ENCODE data around the gene PALM. TPM values are rescaled to one million over a fixed set of nuclear protein-coding genes. Genes with fewer than 3 reads are reported as not detected.

PALM gene
- total and polyA plus RNA-seq, 9 of the 15 experiments (the other 6 are each of a cell fraction or from before 2014, with no cell fraction given) = 0.04 to 6.6 (median 1.7) TPM

GRCh38 chr19:662962-663681 is 45.6 kb upstream of the PALM start, which contains the start of gene RNF126 (continued):
- TF ChIP-seq HIVEP1 (CRISPR knock-in tag; IDR thresholded peaks at IDR 0.05) = no peak
- TF ChIP-seq RBM14 (IDR thresholded peaks at IDR 0.05; ENCODE audit: borderline replicate concordance, insufficient read depth, low read depth, low read length) = no peak
- TF ChIP-seq HDGF (IDR thresholded peaks at IDR 0.05) = no peak
- TF ChIP-seq GABPA (tag; conservative IDR thresholded peaks at IDR 0.05; ENCODE audit: low read depth) = peak; percentile 89
- TF ChIP-seq AFF4 (CRISPR knock-in tag; IDR thresholded peaks at IDR 0.05) = no peak
- peak in 1 of 2 experiments; percentile 35; a peak in 1 of 3 replicates for TF ChIP-seq CBX3 (IDR thresholded peaks at IDR 0.05; ENCODE audit: borderline replicate concordance in 1 of 2, low read length in 2 of 2)
- TF ChIP-seq ZNF24 (IDR thresholded peaks at IDR 0.05) = peak; percentile 52; the same call in 1 of the 2 replicates
- TF ChIP-seq ATF4 (CRISPR knock-in tag; IDR thresholded peaks at IDR 0.05) = no peak
- TF ChIP-seq HNRNPH1 (optimal IDR thresholded peaks at IDR 0.05; ENCODE audit: low read depth, low read length) = no peak
- TF ChIP-seq TAF7 (tag; IDR thresholded peaks at IDR 0.05) = no peak
- TF ChIP-seq ZNF445 (CRISPR knock-in tag; IDR thresholded peaks at IDR 0.05; ENCODE audit: low read depth) = no peak
- TF ChIP-seq GTF2E2 (tag; IDR thresholded peaks at IDR 0.05) = no peak
- no peak for TF ChIP-seq ZNF609 (CRISPR knock-in tag; IDR thresholded peaks at IDR 0.05; ENCODE audit: borderline replicate concordance)
- TF ChIP-seq ZBTB49 (CRISPR knock-in tag; IDR thresholded peaks at IDR 0.05; ENCODE audit: borderline replicate concordance) = no peak
- peak; percentile 21 for TF ChIP-seq SAP30 (IDR thresholded peaks at IDR 0.05; ENCODE audit: borderline replicate concordance, insufficient read depth, low read depth, low read length, poor library complexity, severe bottlenecking)

Data from K562 (cell line).